Keratinocyte (primary cell): ENCODE measurements around the gene ITPK1. TPM values are rescaled to one million over a fixed set of nuclear protein-coding genes. Genes with fewer than 3 reads are reported as not detected.

Experiments
- DNase-seq: peaks from one replicate; pipeline ENCODE4 v3.0.0-alpha.2; 2011; ENCODE audit warnings: low read depth, missing footprints, low spot score
- FAIRE-seq: peaks from 2 replicates; lab custom pipeline; 2011; peaks lifted over from hg19 to GRCh38; lab: Jason Lieb, UNC
- H2AFZ ChIP-seq: 2 replicates; pipeline ENCODE4 v1.6.0; 2012; ENCODE audit warnings: low read length, control low read depth, inconsistent platforms; ENCODE audit not compliant: control insufficient read depth
- H3K27ac ChIP-seq: 2 replicates; pipeline ENCODE4 v1.5.1; 2011; ENCODE audit warnings: low read length; ENCODE audit not compliant: control insufficient read depth, insufficient read depth
- H3K27me3 ChIP-seq: 3 replicates; pipeline ENCODE4 v1.6.0; 2011; ENCODE audit warnings: low read length; ENCODE audit not compliant: control insufficient read depth, insufficient read depth; ENCODE audit errors: extremely low read depth
- H3K36me3 ChIP-seq, 2 experiments: 2 replicates in 1 of 2; 3 replicates in 1 of 2; pipeline ENCODE4 v1.5.1; 2011; ENCODE audit warnings: low read length in 2 of 2, mild to moderate bottlenecking in 1 of 2; ENCODE audit not compliant: control insufficient read depth in 2 of 2, insufficient read depth in 2 of 2; ENCODE audit errors: extremely low read depth in 1 of 2
- H3K4me1 ChIP-seq: 3 replicates; pipeline ENCODE4 v1.5.1; 2011; ENCODE audit warnings: low read length; ENCODE audit not compliant: control insufficient read depth, insufficient read depth; ENCODE audit errors: extremely low read depth
- H3K4me2 ChIP-seq: 3 replicates; pipeline ENCODE4 v1.6.0; 2011; ENCODE audit warnings: low read depth, low read length; ENCODE audit not compliant: control insufficient read depth, insufficient read depth; ENCODE audit errors: extremely low read depth
- H3K4me3 ChIP-seq, 3 experiments: fragments of 200-600 bp in 1 of 3; sonication (generic) in 1 of 3; 2 replicates in 2 of 3; 3 replicates in 1 of 3; pipeline ENCODE4 v1.5.1; 2011 to 2016; ENCODE audit warnings: low read length in 3 of 3, mild to moderate bottlenecking in 3 of 3, control low read depth in 2 of 3, inconsistent platforms in 1 of 3, low read depth in 1 of 3, mixed read lengths in 1 of 3, mixed run types in 1 of 3, moderate library complexity in 1 of 3; ENCODE audit not compliant: control insufficient read depth in 2 of 3, insufficient read depth in 2 of 3; ENCODE audit errors: extremely low read depth in 1 of 3
- H3K79me2 ChIP-seq: 2 replicates; pipeline ENCODE4 v1.6.0; 2012; ENCODE audit warnings: low read length; ENCODE audit not compliant: control insufficient read depth, insufficient read depth
- H3K9ac ChIP-seq: 3 replicates; pipeline ENCODE4 v1.6.0; 2011; ENCODE audit warnings: low read length; ENCODE audit not compliant: control insufficient read depth, insufficient read depth; ENCODE audit errors: extremely low read depth
- H3K9me1 ChIP-seq: 3 replicates; pipeline ENCODE4 v1.6.0; 2011; ENCODE audit warnings: low read length; ENCODE audit not compliant: control insufficient read depth, insufficient read depth; ENCODE audit errors: extremely low read depth
- H3K9me3 ChIP-seq: 2 replicates; pipeline ENCODE4 v1.5.1; 2012; ENCODE audit warnings: low read depth, low read length; ENCODE audit not compliant: control insufficient read depth
- H4K20me1 ChIP-seq: 3 replicates; pipeline ENCODE4 v1.6.0; 2011; ENCODE audit warnings: low read length; ENCODE audit not compliant: control insufficient read depth, insufficient read depth; ENCODE audit errors: extremely low read depth
- CTCF ChIP-seq, 3 experiments: IDR thresholded peaks in 1 of 3; conservative IDR thresholded peaks in 1 of 3; optimal IDR thresholded peaks in 1 of 3; 2 replicates in 2 of 3; 3 replicates in 1 of 3; pipeline versions ENCODE3 to v1.5.1; 2011; ENCODE audit warnings: low read length in 3 of 3, mild to moderate bottlenecking in 3 of 3, moderate library complexity in 2 of 3, control low read depth in 1 of 3, inconsistent platforms in 1 of 3; ENCODE audit not compliant: insufficient read depth in 2 of 3; ENCODE audit errors: extremely low read depth in 1 of 3
- EZH2 ChIP-seq: IDR thresholded peaks from one replicate; pipeline ENCODE4 v1.6.1; 2012; ENCODE audit warnings: inconsistent platforms, mild to moderate bottlenecking, low read length, moderate library complexity
- dilution Hi-C: fragments of 300-500 bp; cut with MboI; formaldehyde crosslinking; loops from one replicate; pipeline ENCODE4 v1.7.0; 2020; ENCODE audit warnings: low sequenced_read_pairs; ENCODE audit not compliant: extremely low pct_ligation_motif_present
- polyA plus RNA-seq, 5 experiments: library from polyadenylated mRNA; depleted of rRNA in 3 of 5; stranded (reverse) in 3 of 5; stranded (forward) in 1 of 5; unstranded in 1 of 5; fragments of >200 nt; gene quantifications; 1 replicate in 1 of 5; 2 replicates in 3 of 5; 3 replicates in 1 of 5; pipeline versions ENCODE4 v1.2.1 to v1.2.3, GENCODE V29; 2011 to 2012; ENCODE audit warnings: missing spikeins in 2 of 5, low read depth in 1 of 5, low replicate concordance in 1 of 5

The ITPK1 gene
- polyA plus RNA-seq, 1 donor (not counting 4 experiments of a cell fraction or from before 2014, with no cell fraction given), result 67.8 TPM

- Histone ChIP-seq H3K9me1 (no peaks in the 10 kb centered on the region), H3K4me1 (peaks cover 28% of the 10 kb centered on the region), H3K36me3 (no peaks in the 10 kb centered on the region), H3K27ac (no peak overlapping the region), H4K20me1 (no peaks in the 10 kb centered on the region), H3K79me2 (no peaks in the 10 kb centered on the region), H2AFZ (no peak overlapping the region), H3K4me3 (no peak overlapping the region), H3K4me2 (no peak overlapping the region), H3K27me3 (peaks cover 16% of the 10 kb centered on the region), H3K9ac (no peak overlapping the region), H3K9me3 (no peaks in the 10 kb centered on the region)
- dilution Hi-C loops, result no loop called here
- no peak for DNase-seq
- TF ChIP-seq EZH2 (no peak), CTCF (optimal IDR thresholded peaks at IDR 0.05 in 1 of 3, IDR thresholded peaks at IDR 0.05 in 1 of 3, conservative IDR thresholded peaks at IDR 0.05 in 1 of 3; ENCODE audit: extremely low read depth in 1 of 3, insufficient read depth in 2 of 3, low read length in 3 of 3) (no peak)
- FAIRE-seq, result no peak
These were observed 190.3 kb downstream of the ITPK1 start for GRCh38 chr14:92925446-92925845.

- dilution Hi-C loops, result no loop called here
- no peak overlapping the region for H3K4me2 ChIP-seq
- no peaks in the 10 kb centered on the region for H3K9me3 ChIP-seq
- H3K27me3 ChIP-seq, result peaks cover 19% of the 10 kb centered on the region
- H3K27ac ChIP-seq, result no peak overlapping the region
- H3K9me1 ChIP-seq, result no peaks in the 10 kb centered on the region
- FAIRE-seq (no peak), DNase-seq (no peak)
- no peaks in the 10 kb centered on the region for H3K79me2 ChIP-seq
- H4K20me1 ChIP-seq, result no peaks in the 10 kb centered on the region
- no peak overlapping the region for H3K4me3 ChIP-seq
- no peak overlapping the region for H2AFZ ChIP-seq
- TF ChIP-seq EZH2 (no peak), CTCF (optimal IDR thresholded peaks at IDR 0.05 in 1 of 3, IDR thresholded peaks at IDR 0.05 in 1 of 3, conservative IDR thresholded peaks at IDR 0.05 in 1 of 3; ENCODE audit: extremely low read depth in 1 of 3, insufficient read depth in 2 of 3, low read length in 3 of 3) (no peak)
- no peak overlapping the region for H3K9ac ChIP-seq
- H3K36me3 ChIP-seq, result no peaks in the 10 kb centered on the region
- peaks cover 28% of the 10 kb centered on the region for H3K4me1 ChIP-seq
These were observed 191.5 kb downstream of the ITPK1 start for GRCh38 chr14:92924247-92924646.
